Breast epithelium (tissue), 3 donors: ENCODE measurements around the gene CPTP.

Source experiments
- POLR2A ChIP-seq: fragments of 450-650 bp; IDR thresholded peaks from one replicate; pipeline ENCODE4 v1.6.1; 2016; ENCODE audit warnings: antibody characterized with exemption, mild to moderate bottlenecking, moderate library complexity
- POLR2AphosphoS5 ChIP-seq, 3 donors: sonication (generic); formaldehyde crosslinking; IDR thresholded peaks; one replicate each; pipeline ENCODE4 v1.6.1; 2017; ENCODE audit warnings: antibody characterized with exemption in 3 of 3
- TF ChIP-seq, protein P1 (sequence below), 3 donors: fragments of 450-650 bp; IDR thresholded peaks; one replicate each; pipeline ENCODE4 v1.5.1; 2016 to 2017; ENCODE audit warnings: antibody characterized with exemption in 3 of 3, mild to moderate bottlenecking in 3 of 3, moderate library complexity in 3 of 3

DNA sequence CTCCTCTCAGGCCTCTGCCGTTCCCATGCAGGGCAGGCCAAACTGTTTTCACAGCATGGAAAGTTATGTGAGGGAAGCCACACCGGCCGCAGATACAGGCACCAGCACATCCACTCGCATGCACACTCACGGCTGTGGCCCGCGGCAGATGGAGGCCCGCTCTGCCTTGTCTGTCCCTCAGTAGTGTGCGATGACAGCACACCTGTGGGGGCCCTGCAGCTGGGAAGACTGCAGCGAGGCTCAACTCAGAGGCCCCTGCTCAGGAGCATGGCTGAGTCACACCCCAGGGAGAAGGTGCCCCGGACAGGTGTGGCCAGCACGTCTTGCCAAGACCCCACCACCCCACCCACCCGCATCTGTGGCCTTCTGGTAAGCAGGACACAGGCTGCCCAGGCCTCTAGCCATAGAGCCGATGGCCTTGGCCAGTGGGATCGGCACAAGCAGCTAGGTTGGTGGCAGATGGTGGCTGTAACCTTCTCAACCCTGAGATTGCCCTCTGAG lies 49.6 kb upstream of the CPTP start:
- TF ChIP-seq, protein P1, sequence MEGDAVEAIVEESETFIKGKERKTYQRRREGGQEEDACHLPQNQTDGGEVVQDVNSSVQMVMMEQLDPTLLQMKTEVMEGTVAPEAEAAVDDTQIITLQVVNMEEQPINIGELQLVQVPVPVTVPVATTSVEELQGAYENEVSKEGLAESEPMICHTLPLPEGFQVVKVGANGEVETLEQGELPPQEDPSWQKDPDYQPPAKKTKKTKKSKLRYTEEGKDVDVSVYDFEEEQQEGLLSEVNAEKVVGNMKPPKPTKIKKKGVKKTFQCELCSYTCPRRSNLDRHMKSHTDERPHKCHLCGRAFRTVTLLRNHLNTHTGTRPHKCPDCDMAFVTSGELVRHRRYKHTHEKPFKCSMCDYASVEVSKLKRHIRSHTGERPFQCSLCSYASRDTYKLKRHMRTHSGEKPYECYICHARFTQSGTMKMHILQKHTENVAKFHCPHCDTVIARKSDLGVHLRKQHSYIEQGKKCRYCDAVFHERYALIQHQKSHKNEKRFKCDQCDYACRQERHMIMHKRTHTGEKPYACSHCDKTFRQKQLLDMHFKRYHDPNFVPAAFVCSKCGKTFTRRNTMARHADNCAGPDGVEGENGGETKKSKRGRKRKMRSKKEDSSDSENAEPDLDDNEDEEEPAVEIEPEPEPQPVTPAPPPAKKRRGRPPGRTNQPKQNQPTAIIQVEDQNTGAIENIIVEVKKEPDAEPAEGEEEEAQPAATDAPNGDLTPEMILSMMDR (IDR thresholded peaks at IDR 0.05) = no peak
- TF ChIP-seq POLR2A (no peak), POLR2AphosphoS5 (IDR thresholded peaks at IDR 0.05) (no peak)
